H9 (cell line): Measurements from ENCODE around the gene FKRP. TPM values are rescaled to one million over a fixed set of nuclear protein-coding genes. Genes with fewer than 3 reads are reported as not detected.
A peak's percentile ranks its signal among the peaks of the same experiment; 100 is the strongest.

ENCODE experiments used
- DNase-seq: peaks from one replicate; pipeline ENCODE4 v3.0.0-alpha.2; 2017
- H2AFZ ChIP-seq: one replicate; pipeline ENCODE4 v1.6.1; 2013; ENCODE audit warnings: mild to moderate bottlenecking, low read length, control low read depth, moderate library complexity
- H2AK5ac ChIP-seq: 2 replicates; pipeline ENCODE4 v1.6.1; 2013; ENCODE audit warnings: low read length, control low read depth, mixed read lengths; ENCODE audit not compliant: insufficient read length
- H2BK120ac ChIP-seq: one replicate; pipeline ENCODE4 v1.6.1; 2013; ENCODE audit warnings: low read depth, mild to moderate bottlenecking, low read length, control low read depth, inconsistent platforms; ENCODE audit not compliant: poor library complexity, severe bottlenecking
- H2BK12ac ChIP-seq: 2 replicates; pipeline ENCODE4 v1.6.1; 2013; ENCODE audit warnings: low read length, control low read depth, mixed read lengths, low read depth; ENCODE audit not compliant: insufficient read length
- H2BK15ac ChIP-seq: 2 replicates; pipeline ENCODE4 v1.6.1; 2013; ENCODE audit warnings: low read depth, low read length, control low read depth
- H2BK20ac ChIP-seq: one replicate; pipeline ENCODE4 v1.6.1; 2013; ENCODE audit warnings: low read depth, mild to moderate bottlenecking, low read length, control low read depth, inconsistent platforms; ENCODE audit not compliant: poor library complexity, severe bottlenecking
- H2BK5ac ChIP-seq: 2 replicates; pipeline ENCODE4 v1.6.1; 2013; ENCODE audit warnings: low read length, control low read depth, mixed read lengths; ENCODE audit not compliant: insufficient read length
- H3K14ac ChIP-seq: 2 replicates; pipeline ENCODE4 v1.6.1; 2013; ENCODE audit warnings: low read length, control low read depth; ENCODE audit not compliant: insufficient read depth
- H3K18ac ChIP-seq: 2 replicates; pipeline ENCODE4 v1.6.1; 2013; ENCODE audit warnings: low read depth, mild to moderate bottlenecking, mixed read lengths, low read length, control low read depth; ENCODE audit not compliant: insufficient read length
- H3K23ac ChIP-seq: 2 replicates; pipeline ENCODE4 v1.6.1; 2013; ENCODE audit warnings: low read length, control low read depth, mixed read lengths, low read depth; ENCODE audit not compliant: insufficient read length
- H3K23me2 ChIP-seq: 2 replicates; pipeline ENCODE4 v1.6.1; 2013; ENCODE audit warnings: low read depth, mild to moderate bottlenecking, mixed read lengths, low read length, control low read depth; ENCODE audit not compliant: insufficient read length, poor library complexity, severe bottlenecking
- H3K27ac ChIP-seq: 2 replicates; pipeline ENCODE4 v1.5.1; 2013; ENCODE audit warnings: low read length, control low read depth, mixed read lengths, low read depth; ENCODE audit not compliant: insufficient read length
- H3K27me3 ChIP-seq: 2 replicates; pipeline ENCODE4 v1.6.1; 2013; ENCODE audit warnings: low read length, control low read depth, inconsistent platforms; ENCODE audit not compliant: insufficient read depth
- H3K4ac ChIP-seq: 2 replicates; pipeline ENCODE4 v1.6.1; 2013; ENCODE audit warnings: low read depth, mild to moderate bottlenecking, control low read depth, inconsistent platforms, low read length, moderate library complexity
- H3K4me1 ChIP-seq: 2 replicates; pipeline ENCODE4 v1.6.1; 2013; ENCODE audit warnings: low read length, control low read depth, inconsistent platforms; ENCODE audit not compliant: insufficient read depth
- H3K4me2 ChIP-seq: 2 replicates; pipeline ENCODE4 v1.6.1; 2013; ENCODE audit warnings: low read length, control low read depth, mixed read lengths; ENCODE audit not compliant: insufficient read length, insufficient read depth
- H3K56ac ChIP-seq: 2 replicates; pipeline ENCODE4 v1.6.1; 2013; ENCODE audit warnings: low read depth, mild to moderate bottlenecking, mixed read lengths, low read length, control low read depth; ENCODE audit not compliant: insufficient read length
- H3K79me1 ChIP-seq: 2 replicates; pipeline ENCODE4 v1.6.1; 2013; ENCODE audit warnings: low read depth, mild to moderate bottlenecking, moderate library complexity, low read length, control low read depth, inconsistent platforms; ENCODE audit not compliant: insufficient read depth, poor library complexity, severe bottlenecking
- H3K79me2 ChIP-seq: 2 replicates; pipeline ENCODE4 v1.6.1; 2013; ENCODE audit warnings: low read length, control low read depth, inconsistent platforms; ENCODE audit not compliant: insufficient read depth
- H3K9ac ChIP-seq: 2 replicates; pipeline ENCODE4 v1.6.1; 2013; ENCODE audit warnings: low read length, control low read depth, mixed read lengths; ENCODE audit not compliant: insufficient read length; ENCODE audit errors: extremely low read depth
- H3K9me3 ChIP-seq: one replicate; pipeline ENCODE4 v1.6.1; 2013; ENCODE audit warnings: low read depth, low read length, inconsistent platforms; ENCODE audit not compliant: control insufficient read depth
- H3T11ph ChIP-seq: one replicate; pipeline ENCODE4 v1.6.1; 2013; ENCODE audit warnings: mild to moderate bottlenecking, low read length, control low read depth, inconsistent platforms
- H4K20me1 ChIP-seq: one replicate; pipeline ENCODE4 v1.6.1; 2013; ENCODE audit not compliant: control insufficient read depth, insufficient read length, insufficient read depth
- H4K5ac ChIP-seq: 2 replicates; pipeline ENCODE4 v1.6.1; 2013; ENCODE audit warnings: low read depth, mild to moderate bottlenecking, mixed read lengths, low read length, control low read depth; ENCODE audit not compliant: insufficient read length
- H4K8ac ChIP-seq: replicated peaks from 2 replicates; pipeline ENCODE4 v1.6.1; 2013; ENCODE audit warnings: low read length, control low read depth, mixed read lengths, low read depth; ENCODE audit not compliant: insufficient read length
- H4K91ac ChIP-seq: 2 replicates; pipeline ENCODE4 v1.6.1; 2013; ENCODE audit warnings: low read depth, mild to moderate bottlenecking, moderate library complexity, mixed read lengths, low read length, control low read depth; ENCODE audit not compliant: insufficient read length
- H3K27ac Mint-ChIP-seq, 3 experiments: 2 replicates in 2 of 3; 3 replicates in 1 of 3; pipeline ENCODE4 v1.8.0; 2020 to 2021; ENCODE audit warnings: mixed read lengths in 3 of 3, mild to moderate bottlenecking in 1 of 3, moderate library complexity in 1 of 3
- H3K27me3 Mint-ChIP-seq: 2 replicates; pipeline ENCODE4 v1.8.0; 2021; ENCODE audit warnings: low read depth, mild to moderate bottlenecking, moderate library complexity, mixed read lengths
- H3K36me3 Mint-ChIP-seq, 3 experiments: 2 replicates in 2 of 3; 3 replicates in 1 of 3; pipeline ENCODE4 v1.8.0; 2020 to 2021; ENCODE audit warnings: low read depth in 3 of 3, mixed read lengths in 3 of 3; ENCODE audit not compliant: insufficient read depth in 1 of 3
- H3K4me1 Mint-ChIP-seq, 2 experiments: 2 replicates each; pipeline ENCODE4 v1.8.0; 2020; ENCODE audit warnings: mixed read lengths in 2 of 2
- H3K4me3 Mint-ChIP-seq, 2 experiments: 2 replicates in 1 of 2; 3 replicates in 1 of 2; pipeline ENCODE4 v1.8.0; 2020 to 2021; ENCODE audit warnings: mild to moderate bottlenecking in 2 of 2, mixed read lengths in 2 of 2, moderate library complexity in 1 of 2
- H3K9me3 Mint-ChIP-seq, 2 experiments: 2 replicates in 1 of 2; 3 replicates in 1 of 2; pipeline ENCODE4 v1.8.0; 2020; ENCODE audit warnings: mild to moderate bottlenecking in 2 of 2, mixed read lengths in 2 of 2, moderate library complexity in 1 of 2
- CTCF ChIP-seq: fragments of 200-600 bp; sonication (generic); conservative IDR thresholded peaks from 3 replicates; pipeline ENCODE4 v1.8.0; 2021; ENCODE audit warnings: antibody characterized with exemption, mild to moderate bottlenecking
- WGBS: extraction: QIAGEN DNeasy Blood & Tissue Kit; methylation state at CpG from one replicate; pipeline ENCODE4 v1.1.7; 2013; ENCODE audit warnings: missing lambda C conversion rate, low lambda C conversion rate, mixed read lengths; ENCODE audit not compliant: insufficient read length; ENCODE audit errors: extremely low coverage; 5-methylcytosine and 5-hydroxymethylcytosine counted together
- total RNA-seq: library from RNA; stranded (reverse); gene quantifications from 2 replicates; pipeline ENCODE4 v1.2.1, GENCODE V29; 2021

Gene FKRP
- total RNA-seq, 1 experiment from 2014 or later = 42.2 TPM

GRCh38 chr19:46785980-46786235 lies 40.1 kb downstream of the FKRP start:
- H3K56ac ChIP-seq = no peak overlapping the region
- H2BK12ac ChIP-seq = no peak overlapping the region
- no peak overlapping the region for H2BK15ac ChIP-seq
- H2BK5ac ChIP-seq = no peak overlapping the region
- H4K20me1 ChIP-seq = peaks cover 4% of the 10 kb centered on the region
- no peak overlapping the region for H3K14ac ChIP-seq
- no peaks in the 10 kb centered on the region; a peak in 1 of 5 replicates for H3K9me3 Mint-ChIP-seq
- H3K18ac ChIP-seq = no peak overlapping the region
- H3K9me3 ChIP-seq = no peaks in the 10 kb centered on the region
- no peak overlapping the region for H3T11ph ChIP-seq
- no peak overlapping the region for H4K8ac ChIP-seq
- no peak for TF ChIP-seq CTCF
- H2AK5ac ChIP-seq = no peak overlapping the region
- H3K27me3 ChIP-seq = no peaks in the 10 kb centered on the region; the same call in 1 of the 2 replicates
- peaks cover 5% of the 10 kb centered on the region; the same call in 1 of the 2 replicates for H3K4me1 ChIP-seq
- H2BK120ac ChIP-seq = no peak overlapping the region
- H3K27ac ChIP-seq = no peak overlapping the region
- no peak for DNase-seq
- no peak overlapping the region for H3K4ac ChIP-seq
- H3K27ac Mint-ChIP-seq = peak overlapping the region; percentile 98 to 99 (median 99); a peak in 6 of 7 replicates
- peak overlapping the region; percentile 96 for H3K4me2 ChIP-seq
- peaks cover 13% of the 10 kb centered on the region for H3K27me3 Mint-ChIP-seq
- H3K23me2 ChIP-seq = peaks cover 23% of the 10 kb centered on the region
- H3K4me3 Mint-ChIP-seq = peak overlapping the region; percentile 97 to 100
- H3K4me1 Mint-ChIP-seq = peaks cover 26 to 44% of the 10 kb centered on the region in 2 experiments
- no peak overlapping the region for H4K91ac ChIP-seq
- peaks cover 43% of the 10 kb centered on the region; the same call in 1 of the 2 replicates for H3K79me2 ChIP-seq
- no CpG with 5 or more reads among the region's 4 CpGs for WGBS
- H3K23ac ChIP-seq = no peak overlapping the region
- H3K36me3 Mint-ChIP-seq = peaks cover 48 to 60% (median 50%) of the 10 kb centered on the region in 3 experiments
- H2AFZ ChIP-seq = no peak overlapping the region
- H4K5ac ChIP-seq = no peak overlapping the region
- peaks cover 12% of the 10 kb centered on the region for H3K79me1 ChIP-seq
- H3K9ac ChIP-seq = peak overlapping the region; percentile 82
- H2BK20ac ChIP-seq = no peak overlapping the region
